GM19455 (cell line): Measurements from ENCODE around the gene TMEM163.
"Not testable (repeated sequence)": the region's sequence is repeated elsewhere in the genome, so short reads cannot be mapped to it uniquely, and the experiment has no call there.

Experiments used
- ATAC-seq: cut with Tn5 transposase; IDR thresholded peaks from one replicate; pipeline ENCODE4 v1.9.1; 2021; ENCODE audit not compliant: unreplicated experiment

The TMEM163 gene

DNA sequence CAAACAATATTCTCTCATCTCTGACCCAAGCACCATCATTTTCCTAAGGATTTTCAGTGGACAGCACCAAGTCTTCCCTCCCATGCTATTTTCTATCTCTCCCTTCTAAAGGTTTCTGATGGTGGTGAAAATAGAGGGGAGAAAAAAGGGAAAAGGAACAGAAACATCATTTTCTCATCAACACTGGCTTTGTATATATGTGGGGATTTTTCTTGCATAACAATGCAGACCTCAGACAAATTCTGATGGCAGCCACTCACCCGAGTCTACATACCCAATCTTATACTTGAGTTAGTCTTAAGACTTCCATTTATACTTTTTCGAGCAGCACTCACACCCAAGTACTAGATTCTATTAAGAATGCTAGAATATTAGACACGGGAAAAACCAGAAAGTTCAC is 95.8 kb downstream of the TMEM163 start:
- ATAC-seq, result no peak

DNA sequence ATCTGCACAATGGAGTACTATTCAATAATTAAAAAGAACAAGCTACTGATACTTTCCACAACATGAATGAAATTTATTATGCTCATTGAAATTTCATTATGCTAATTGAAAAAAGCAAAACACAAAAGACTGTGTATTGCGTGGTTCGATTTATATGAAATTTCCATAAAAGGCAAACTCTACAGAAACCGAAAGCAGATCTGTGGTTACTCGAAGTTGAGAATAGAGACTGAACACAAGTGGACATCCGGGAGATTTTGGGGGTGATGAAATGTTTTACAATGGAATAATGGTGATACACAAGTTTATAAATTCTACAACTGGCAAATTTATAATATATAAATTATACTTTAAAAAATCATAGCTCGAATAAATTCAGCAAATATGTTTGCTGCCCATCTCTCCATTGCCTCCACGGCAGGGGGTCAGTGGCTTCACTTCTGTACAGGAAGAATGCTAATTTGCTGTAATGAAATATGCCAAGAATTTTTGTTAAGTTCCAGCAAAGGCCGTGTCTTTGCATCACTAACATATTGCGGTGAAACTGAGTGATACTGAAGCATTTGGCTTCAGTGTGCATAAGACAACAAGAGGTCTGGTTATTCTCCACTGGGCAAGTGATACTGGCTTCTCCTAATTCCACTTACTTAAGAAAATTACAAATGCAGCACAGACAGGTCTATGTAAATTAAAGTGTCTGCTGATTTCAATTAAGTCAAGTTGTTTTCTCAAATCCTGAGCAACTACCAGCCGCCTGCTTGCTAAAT is 96.7 kb downstream of the TMEM163 start:
- no peak for ATAC-seq

DNA sequence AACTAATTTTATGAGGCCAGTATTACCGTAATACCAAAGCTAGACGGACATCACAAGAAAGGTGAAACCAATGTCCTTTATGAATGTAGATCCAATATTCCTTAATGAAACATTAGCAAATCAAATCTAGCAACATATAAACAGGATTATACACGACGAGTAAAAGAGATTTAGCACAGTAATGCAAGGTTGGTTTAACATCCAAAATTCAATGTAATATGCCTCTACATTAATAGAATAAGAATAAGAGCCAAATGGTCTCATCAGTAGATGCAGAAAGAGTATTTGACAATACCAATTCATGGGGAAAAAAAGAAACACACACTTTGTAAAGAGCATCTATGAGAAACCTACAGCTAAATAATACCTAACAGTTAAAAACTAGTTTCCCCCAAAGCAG is 99.5 kb downstream of the TMEM163 start:
- ATAC-seq, result no peak

DNA sequence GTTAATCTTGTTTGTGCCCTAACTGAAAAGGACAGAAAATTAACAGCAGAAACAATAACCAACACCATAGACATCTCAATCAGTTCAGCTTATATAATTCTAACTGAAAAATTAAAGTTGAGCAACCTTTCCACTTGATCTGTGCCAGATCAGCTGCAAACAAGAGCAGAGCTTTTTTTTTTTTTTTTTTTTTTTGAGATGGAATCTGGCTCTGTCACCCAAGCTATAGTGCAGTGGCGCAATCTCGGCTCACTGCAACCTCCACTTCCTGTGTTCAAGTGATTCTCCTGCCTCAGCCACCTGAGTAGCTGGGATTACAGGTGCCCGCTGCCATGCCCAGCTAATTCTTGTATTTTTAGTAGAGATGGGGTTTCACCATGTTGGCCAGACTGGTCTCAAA is 103.3 kb downstream of the TMEM163 start:
- not testable (repeated sequence) for ATAC-seq

DNA sequence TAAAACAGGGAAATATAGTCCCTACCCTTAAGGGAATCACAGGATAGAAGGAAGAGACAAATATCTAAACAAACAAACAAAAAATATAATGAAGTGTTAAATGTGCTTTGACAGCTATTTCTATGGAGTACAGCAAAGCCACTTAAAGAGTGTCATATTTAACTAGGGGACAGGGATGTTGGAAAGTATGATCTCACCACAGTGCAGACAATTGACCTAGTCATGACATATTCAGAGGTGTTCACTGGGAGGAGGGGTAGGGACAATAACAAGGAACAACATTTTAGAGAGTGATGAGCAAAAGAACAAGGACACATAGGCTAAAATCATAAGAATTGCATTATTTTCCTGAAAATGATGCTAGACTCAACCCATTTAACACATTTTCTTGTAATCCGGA is 107.5 kb downstream of the TMEM163 start:
- no peak for ATAC-seq

DNA sequence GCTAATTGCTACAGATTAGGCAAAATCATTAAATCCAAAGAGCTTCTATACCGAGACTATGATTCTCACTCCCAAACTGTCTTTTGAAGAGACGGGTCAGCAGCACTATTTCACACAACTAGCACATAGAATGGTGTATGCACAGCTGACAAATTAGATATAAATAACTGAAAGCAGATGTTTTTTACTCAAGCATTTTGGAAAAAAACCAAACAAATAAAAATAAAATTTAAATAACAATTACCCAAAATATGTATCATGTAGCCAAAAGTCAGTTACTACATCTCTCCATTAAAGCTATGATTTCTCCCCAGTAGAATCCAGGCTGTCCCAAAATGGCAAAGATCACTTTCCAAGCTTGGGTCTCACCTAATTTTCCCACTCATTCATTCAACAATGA is 107.9 kb downstream of the TMEM163 start:
- no peak for ATAC-seq

DNA sequence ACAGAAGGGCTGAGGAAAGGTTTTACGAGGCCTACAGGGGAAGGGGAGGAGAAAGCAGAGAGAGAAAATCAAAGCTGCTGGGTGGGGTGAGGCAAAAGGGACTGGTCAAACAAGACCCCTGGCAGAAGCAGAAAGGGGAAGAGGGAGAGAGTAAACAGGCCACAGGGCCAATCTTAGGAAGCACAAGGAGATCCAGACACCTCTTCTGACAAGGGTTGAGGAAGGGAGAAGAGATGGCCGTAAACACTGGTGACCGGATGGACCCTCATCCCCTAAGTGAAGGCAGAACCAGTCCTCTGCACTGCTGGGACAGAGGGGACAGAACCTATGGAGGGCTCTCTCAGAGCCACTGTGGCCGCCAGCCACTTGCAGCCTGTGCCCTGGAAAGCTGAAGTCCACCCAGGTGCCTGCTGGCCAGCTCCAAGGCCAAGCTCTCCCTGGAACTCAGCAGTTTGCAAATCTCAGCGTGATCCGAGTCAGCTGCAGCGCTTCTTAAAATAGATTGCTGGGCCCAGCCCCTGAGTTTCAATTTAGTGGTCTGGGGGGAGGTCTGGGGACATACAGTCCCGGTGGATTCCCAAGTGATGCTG is 108.8 kb downstream of the TMEM163 start:
- ATAC-seq, result no peak

DNA sequence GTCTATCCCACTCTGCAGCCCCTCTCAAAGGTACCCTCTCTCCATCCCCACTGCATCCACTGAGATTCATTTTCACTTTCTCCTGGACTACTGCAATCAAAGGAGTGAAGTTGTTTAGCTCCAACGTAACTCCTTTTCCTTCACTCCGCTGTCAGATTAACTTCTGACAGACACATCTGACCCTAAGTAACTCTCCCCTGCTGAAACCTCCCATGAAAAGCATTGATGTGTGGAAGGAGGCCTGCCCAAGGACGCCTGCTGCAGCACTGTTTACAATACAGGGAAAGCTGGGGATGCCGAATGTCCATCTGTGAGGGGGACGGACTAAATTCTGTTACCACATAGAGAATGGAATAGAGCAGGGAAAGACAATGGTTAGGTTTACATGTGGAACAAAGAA is 114.8 kb downstream of the TMEM163 start:
- ATAC-seq, result no peak

DNA sequence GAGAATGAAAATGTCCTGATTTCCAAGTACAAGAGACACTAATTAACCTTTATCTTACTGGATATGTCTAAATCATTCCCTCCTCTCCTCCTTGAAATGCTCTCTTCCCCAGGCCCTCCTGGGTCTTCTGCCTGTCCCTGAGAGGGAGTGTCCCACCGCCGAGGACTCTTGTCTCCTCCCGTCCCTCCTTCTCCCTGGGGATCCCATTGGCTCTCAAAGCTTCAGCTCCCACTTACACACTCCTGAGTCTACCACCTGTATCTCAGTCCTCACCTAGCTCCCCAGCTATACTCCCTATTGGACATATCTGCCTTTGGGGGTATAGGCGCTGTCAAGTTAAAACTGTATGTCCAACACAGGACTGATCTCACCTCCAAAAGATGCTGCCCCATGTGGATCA is 116.1 kb downstream of the TMEM163 start:
- no peak for ATAC-seq

DNA sequence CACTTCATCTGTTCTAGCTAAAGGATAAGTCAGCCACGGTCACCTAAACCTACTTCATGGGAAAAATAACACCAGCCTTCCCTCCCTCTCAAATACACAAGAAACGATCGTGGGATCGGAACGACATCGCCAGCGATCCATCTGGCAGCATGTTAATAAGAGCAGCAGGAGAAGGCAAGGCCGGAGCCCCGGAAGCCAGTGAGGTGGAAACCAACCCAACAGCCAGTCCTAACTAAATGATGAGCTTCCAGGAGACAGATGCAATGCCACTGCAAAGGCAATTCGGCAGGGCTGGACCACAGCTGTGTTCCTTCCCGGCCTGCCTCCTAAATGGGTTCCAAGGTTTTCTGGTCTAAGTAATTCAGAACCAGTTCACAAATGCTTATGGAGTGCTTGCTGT is 117.5 kb downstream of the TMEM163 start:
- no peak for ATAC-seq

DNA sequence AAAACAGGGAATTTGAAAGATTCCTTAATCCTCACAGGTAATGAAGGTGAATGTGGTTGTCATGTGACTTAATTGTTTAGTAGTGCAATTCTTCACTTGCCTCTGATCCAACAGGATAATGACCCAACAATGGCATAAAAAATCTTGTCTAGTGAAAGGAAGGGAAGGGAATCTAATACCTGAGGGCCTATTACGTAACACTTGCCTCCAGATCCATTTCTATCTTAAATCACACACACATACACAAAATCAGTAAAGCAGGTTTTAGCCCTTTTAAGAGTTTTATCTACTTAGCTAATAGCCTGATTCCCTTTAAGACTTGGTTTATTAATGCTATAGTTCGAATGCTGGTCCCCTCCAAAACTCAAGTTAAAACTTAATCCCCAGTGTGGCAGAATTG is 118.6 kb downstream of the TMEM163 start:
- no peak for ATAC-seq

DNA sequence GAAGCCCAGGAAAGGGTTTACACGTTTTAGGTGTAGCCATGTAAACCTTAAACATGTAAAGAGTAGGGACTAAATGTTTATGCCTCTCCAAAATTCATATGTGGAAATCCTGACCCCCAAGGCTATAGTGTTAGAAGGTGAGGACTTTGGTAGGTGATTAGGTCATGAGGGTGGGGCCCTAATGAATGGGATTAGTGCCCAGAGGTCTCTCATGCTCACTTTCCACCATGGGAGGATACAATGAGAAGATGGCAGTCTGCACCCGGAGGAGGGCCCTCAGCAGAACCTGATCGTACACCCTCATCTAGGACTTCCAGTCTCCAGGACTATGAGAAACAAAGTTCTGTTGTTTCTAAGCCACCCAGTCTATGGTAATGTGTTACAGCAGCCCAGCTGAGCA is 119.6 kb downstream of the TMEM163 start:
- no peak for ATAC-seq

DNA sequence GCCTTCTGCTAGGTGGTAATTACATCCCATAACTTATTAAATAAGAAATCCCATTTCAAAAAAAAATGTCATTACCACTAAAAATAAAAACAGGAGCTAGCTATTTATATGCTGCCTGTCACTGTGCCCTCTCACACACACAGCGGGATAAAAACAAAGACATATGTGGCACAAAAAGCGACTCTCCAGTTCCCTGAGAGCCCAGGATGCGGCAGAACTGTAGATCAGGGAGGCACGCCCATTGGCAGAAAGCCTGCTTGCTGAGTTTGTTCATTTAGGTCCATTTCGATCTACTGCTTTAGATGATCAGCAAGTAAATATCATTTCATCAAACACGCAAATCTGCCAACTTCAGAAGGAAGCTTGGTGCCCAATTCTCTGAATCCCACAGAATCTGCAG is 124.4 kb downstream of the TMEM163 start:
- no peak for ATAC-seq

DNA sequence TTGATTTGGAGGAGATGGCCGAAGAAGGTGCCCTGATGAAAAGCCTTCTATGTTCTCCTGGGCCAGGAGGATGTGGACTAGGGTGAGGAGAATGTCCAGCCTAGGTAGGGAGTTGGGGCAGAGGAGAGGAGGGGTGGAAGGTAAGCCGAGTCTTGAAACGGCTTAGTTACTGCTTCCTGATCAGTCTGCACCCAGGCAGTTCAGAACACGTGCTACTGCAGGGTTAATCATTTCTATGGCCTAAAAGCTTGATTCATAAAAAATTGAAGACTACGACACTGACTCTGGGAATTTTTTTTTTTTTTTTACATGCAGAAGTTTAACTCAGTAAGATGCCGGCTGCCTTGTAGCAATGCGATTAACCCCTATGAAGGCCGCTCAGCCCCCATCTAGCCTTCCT is 125.3 kb downstream of the TMEM163 start:
- no peak for ATAC-seq

DNA sequence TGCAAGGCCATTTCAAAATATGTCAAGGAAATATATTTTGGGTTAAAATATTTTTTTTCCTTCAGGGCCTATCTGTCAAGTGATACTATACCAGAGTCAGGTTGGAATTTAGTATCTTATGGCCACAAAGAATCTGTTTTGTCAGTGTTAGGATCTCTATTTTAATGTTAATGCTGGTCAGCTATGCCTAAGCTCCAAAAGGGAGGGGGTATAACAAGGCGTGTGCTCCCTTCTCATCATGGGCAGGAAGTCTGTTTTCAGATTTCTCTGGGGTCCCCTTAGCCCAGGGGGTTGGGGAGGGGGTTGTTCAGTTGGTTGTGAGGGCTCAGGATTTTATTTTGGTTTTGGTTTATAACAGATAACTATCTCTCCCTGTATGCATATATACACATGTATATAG is 126.4 kb downstream of the TMEM163 start:
- no peak for ATAC-seq

DNA sequence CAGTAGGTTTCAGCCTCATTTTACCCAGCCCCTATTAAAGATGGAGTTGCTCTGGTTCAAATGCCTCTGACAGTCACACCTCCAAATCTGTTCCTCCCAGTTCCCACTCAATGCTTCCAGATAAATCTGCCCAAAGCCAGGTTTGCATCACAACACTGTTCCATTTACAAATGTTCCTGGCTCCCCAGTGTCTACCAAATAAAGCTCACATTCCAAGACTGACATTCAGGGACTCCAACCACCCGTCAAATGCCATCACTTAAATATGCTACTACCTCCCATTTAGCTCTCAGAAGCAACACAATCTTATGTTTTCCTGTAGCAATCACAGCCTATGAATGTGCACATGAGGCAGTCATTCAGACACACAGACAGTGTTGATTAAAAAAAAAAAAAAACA is 127.3 kb downstream of the TMEM163 start:
- no peak for ATAC-seq

DNA sequence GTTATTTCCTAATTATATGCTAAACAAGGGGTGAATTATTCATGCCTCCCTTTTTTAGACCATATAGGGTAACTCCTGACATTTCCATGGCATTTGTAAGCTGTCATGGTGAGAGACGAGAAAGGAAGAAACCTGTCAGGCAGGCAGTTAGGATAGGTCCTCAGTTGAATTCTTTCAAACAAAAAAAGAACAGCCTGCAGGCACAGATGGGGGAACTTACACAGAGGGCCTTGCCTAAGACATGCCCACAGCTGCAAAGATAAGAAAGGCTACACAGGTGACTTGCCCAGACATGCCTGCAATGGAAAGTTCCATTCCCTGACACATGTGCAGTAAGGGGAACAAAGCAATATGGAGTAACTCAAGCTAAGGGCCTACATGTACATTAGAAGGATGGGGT is 128.1 kb downstream of the TMEM163 start:
- ATAC-seq, result no peak

DNA sequence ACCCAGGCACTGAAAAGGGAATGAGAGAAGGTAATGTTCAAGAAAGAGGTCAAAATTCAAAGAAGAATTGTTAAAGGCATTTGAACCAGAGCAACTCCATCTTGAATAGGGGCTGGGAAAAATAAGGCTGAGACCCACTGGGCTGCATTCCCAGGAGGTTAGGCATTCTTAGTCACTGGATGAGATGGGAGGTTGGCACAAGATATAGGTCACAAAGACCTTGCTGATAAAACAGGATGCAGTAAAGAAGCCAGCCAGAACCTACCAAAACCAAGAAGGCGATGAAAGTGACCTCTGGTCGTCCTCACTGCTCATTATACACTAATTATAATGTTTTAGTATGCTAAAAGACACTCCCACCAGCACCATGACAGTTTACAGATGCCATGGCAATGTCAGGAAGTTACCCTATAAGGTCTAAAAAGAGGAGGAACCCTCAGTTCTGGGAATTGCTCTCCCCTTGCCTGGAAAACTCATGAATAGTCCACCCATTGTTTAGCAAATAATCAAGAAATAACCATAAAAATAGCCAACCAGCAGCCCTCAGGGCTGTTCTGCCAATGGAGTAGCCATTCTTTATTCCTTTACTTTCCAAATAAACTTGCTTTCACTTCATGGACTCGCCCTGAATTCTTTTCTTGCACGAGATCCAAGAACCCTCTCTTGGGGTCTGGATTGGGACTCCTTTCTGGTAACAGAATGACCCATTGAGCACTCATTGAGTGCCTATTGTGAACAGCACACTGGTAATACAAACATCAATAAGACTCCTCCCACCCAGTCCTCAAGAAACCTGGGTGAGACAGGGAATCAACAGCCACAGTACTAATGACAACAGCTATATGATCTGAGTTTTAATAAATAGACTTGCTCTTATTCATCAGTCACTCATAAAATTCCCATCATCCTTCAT is 129.4 kb downstream of the TMEM163 start:
- not testable (repeated sequence) for ATAC-seq

DNA sequence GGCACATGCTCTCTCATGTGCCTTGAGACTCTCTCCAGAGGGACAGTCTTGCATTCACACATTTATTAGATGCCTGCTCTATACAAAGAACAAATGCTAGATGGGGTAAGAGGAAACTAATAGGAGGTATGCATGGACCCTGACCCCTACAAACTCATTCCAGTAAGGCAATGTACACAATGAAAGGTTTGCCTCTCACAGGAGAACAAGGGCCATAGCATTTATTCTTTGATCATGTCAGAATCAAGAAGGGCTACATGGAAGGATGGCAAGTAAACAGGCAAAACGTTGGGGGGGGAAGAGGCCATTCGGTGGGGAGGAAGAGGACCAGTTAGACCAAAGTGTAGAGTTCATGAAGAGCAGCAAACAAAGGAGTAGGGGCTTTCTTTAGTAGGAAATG is 130.2 kb downstream of the TMEM163 start:
- no peak for ATAC-seq

DNA sequence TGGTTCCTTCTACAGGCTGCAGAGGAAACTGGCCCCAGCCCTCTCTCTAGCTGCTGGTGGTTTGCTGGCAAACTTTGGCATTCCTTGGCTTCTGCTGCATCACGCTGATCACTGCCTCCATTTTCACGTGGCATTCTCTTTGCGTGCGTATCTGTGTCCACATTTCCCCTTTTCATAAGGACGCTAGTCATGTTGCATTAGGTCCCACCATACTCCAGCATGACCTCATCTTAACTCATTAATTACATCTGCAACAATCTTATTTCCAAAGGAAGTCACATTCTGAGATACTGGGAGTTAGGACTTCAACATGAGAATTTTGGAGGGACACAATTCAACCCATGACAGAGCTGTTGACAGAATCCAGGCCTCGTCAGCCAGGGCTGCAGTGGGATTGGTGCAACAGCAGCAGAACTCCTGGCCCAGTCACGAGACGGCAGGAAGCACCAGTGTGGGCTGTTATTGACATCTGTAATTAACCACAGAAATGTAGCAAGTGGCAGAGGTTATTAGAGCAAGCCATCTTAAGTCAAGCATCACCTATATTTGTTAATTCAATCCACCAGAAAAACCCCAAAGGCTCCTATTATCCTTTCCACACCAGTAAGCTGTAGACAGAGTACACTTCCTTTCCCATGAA is 132.4 kb downstream of the TMEM163 start:
- ATAC-seq, result no peak

DNA sequence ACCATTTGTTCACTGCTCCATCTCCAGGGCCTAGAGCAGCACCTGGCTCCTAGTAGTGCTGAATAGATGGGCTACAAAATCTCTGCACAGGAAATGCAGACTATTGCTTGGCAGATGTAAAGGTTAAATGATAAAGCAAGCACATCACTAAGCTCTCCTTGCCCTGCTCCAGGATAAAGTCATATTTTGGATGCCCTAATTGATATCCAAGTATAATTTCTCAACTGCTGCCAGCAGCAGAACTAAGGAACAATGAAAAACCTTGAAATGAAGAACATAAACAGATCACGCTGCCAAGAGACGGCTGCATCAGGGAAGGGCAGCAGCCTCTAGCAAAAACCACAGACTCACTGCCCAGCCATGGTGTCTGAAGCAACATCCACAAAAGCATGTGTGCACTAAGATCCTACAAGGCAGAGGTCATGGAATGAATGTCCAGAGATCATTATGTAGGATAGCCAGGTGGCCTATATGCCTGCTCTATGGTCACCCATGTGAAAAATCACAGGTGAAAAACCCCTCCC is 134.7 kb downstream of the TMEM163 start:
- ATAC-seq, result no peak
